ENCODE data around the gene MACROD2.

The MACROD2 gene

GRCh38 chr20:15674253-15675060, 1679.1 kb downstream of the MACROD2 start:
- DNase-seq: no peak

- DNase-seq: no peak
These were observed 1679.8 kb downstream of the MACROD2 start for GRCh38 chr20:15675061-15675514.

DNA sequence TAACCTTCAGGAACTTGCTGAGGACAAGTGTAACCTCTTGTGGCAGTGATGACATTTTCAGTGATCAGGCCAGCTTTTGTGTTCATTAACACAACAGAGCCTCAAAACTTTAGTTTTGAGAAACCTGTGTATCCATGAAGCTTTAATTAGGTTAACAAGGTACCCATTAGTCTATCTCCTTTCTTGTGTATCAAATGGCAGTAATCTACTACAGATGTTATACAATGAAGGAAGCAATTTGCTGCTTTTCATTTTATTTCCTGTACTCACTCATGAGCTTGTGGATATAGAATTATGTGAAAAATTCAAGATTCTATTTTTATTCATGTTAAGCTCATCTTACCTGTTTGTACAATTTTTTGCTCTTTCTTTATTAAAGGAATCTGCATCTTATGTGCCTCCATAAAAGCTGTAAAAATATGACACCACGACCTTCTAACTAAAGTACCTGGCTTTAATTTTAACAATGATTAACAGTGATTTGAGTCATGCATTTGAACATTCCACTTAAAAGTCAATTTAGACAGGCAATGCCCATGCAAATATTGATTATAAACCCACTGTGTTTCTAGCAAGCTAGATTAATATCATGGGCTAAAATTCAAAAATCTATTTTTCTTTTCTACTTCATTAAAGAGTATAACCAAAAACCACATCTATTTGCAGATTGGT, 1680.6 kb downstream of the MACROD2 start:
- no peak for DNase-seq

DNA sequence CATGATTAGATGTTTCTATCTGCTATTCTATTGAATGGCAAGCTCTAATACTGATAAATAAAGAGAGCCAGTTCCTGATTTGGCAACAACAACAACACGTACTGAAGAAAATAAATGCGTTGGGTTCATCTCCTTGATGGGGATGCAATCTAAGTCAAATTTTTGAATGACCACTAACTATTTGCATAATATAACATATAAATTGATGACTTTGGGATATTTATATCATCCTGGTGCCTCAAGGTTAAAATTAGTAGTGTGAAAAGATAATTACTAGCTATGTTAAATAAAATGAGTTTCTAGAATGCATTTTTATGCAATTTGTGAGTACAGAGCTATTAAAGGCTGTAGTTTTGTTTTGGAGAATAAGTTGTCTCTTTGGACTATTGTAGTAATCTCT, 1681.5 kb downstream of the MACROD2 start:
- no peak for DNase-seq

GRCh38 chr20:15682690-15683089, 1687.4 kb downstream of the MACROD2 start:
- no peak for DNase-seq

DNA sequence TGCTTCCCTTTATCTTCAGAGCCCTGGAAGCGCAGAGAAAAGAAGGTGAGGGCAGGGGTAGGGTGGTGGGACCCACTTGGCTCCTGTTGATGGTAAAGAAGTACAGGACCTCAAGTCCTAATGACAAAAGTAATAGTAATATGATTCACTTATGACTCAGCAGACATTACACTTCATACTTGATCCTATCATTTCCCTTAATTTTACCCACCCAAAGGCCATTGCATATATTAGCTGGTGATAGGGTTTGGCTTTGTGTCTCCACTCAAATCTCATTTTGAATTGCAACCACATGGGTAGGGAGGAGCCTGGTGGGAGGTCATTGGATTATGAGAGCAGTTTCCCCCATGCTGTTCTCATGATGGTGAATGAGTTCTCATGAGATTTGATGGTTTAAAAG, 1697.3 kb downstream of the MACROD2 start:
- no peak for DNase-seq

- DNase-seq: no peak
These were observed 1704.3 kb downstream of the MACROD2 start for GRCh38 chr20:15699431-15700146.

GRCh38 chr20:15700147-15700765, 1704.9 kb downstream of the MACROD2 start:
- DNase-seq: no peak

DNA sequence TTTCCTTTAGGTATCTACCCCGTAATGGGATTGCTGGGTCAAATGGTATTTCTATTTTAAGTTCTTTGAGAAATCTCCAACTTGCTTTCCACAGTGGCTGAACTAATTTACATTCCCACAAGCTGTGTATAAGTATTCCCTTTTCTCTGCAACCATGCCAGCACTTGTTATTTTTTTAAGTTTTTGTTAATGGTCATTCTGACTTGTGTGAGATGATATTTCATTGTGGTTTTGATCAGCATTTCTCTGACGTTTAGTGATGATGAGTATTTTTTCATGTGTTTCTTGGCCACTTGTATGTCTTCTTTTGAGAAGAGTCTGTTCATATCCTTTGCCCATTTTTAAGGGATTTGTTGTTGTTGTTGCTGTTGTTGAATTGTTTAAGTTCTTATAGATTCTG, 1706.8 kb downstream of the MACROD2 start:
- no peak for DNase-seq

DNA sequence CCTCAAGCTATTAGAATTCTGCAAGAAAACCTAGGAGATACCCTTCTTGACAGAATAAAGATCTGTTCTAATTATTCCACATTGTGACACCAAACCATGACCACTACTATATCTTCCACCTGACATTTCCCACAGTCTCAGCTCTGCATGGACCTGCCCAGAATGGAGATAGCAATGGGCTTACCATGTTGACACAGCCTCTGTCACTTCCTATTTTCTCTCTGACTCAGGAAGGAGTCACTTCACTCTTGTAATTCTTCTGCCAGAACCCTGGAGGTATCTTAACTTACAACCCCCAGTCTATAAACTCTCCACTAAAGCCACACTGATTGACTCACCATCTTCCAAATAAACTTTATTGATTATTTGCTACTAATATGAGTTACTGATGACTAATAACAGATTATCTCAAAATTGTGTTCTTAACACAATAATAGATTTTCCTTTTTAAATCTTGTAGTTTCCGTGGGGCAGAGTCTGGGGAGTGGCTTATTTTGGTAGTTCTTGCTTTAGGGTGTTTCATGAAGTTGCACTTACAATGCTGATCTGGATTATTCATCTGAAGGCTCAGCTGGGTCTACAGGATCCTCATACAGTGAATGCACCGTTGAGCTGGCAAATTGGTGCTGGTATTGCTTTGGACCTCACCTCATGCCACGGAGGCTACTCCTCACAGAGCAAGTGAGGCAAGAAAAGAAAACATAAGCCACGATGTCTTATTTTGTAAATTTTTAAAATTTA, 1708.0 kb downstream of the MACROD2 start:
- DNase-seq: no peak

DNA sequence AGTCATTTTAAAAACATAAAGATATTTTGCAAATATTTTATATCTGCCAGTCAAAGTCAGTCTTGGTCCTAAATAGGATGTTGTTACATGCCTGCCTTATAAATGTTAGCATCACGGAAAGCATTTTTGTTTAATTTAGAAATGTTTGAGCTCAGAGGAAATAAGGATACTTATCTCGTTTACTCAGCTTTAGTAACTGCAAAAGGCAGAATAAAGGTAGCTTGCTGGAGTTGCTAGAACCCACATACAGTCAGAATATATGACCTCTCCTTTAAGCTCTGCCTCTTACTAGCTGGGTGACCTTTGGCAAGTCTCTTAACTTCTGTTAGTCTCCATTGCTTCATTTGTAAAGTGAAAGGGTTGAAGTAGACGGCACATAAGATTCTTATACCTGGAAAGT, 1710.7 kb downstream of the MACROD2 start:
- no peak for DNase-seq

DNA sequence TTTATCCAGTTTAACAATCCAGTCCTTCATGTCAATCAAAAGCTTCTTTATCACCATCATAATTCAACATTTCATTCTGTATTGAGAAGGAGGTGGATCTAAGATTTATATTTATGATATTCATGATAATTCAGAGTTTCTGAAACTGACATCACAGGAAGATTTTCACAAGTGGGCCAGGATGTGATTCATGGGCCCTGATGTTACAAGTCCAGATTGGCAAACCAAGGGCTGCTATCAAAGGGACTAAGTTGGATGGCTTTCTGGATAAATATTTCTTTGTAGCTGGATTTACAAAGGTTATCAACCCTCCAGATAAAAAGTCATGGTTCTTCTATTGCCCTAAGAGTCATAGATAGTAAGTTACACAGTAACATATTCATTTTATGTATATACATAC, 1711.4 kb downstream of the MACROD2 start:
- DNase-seq: no peak

- no peak for DNase-seq
These were observed 1713.8 kb downstream of the MACROD2 start for GRCh38 chr20:15708984-15709598.

DNA sequence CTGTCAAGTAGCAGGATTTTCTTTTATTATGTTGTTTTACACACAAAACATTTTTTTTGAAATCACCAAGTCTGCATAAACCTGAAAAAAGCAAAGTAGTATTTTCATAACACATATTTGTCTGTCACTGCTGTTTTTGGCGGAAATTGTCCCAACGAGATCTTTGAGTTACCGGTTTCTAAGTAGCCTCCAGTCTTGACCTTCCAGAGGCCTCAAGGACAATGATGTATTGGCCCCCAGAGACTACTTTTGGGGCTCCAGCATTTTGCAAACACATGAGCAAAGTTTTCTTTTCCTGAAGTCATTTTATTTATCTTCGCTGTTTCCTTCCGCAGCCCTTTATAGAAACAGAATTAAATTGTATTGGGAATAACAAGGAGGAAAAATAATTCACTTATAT, 1715.3 kb downstream of the MACROD2 start:
- no peak for DNase-seq

DNA sequence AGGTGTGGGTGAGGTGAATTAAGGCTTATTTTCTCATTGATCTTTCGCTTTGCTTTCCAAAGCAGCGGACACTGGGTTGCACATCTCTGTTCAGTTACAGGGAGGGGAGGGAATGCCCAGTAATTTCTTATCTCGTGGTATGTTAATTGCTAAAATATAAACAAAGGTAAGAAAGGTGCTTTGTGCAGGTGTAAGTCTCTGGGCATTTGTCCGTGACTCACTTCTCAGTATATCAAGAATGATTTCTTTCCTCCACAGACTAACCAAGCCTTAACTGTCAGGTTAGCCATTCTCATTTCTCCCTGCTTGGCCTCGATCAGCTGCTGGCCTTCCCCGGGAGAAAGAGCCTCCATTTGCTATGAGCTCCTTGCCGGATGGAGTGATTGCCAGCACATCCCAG, 1715.9 kb downstream of the MACROD2 start:
- DNase-seq: no peak

GRCh38 chr20:15716256-15716655, 1720.9 kb downstream of the MACROD2 start:
- DNase-seq: no peak

DNA sequence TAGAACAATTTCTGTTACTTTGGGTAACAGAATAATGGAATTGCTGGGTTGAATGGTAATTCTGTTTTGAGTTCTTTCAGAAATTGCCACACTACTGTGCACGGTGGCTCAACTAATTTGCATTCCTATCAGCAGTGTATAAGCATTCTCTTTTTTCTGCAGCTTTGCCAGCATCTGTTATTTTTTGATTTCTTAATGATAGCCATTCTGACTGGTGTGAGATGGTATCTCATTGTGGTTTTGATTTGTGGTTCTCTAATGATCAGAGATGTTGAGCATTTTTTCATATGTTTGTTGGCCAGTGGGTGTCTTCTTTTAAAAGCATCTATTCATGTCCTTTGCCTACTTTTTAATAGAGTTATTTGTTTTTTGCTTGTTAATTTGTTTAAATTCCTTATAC, 1731.1 kb downstream of the MACROD2 start:
- DNase-seq: no peak

GRCh38 chr20:15734052-15734451, 1738.7 kb downstream of the MACROD2 start:
- DNase-seq: no peak

DNA sequence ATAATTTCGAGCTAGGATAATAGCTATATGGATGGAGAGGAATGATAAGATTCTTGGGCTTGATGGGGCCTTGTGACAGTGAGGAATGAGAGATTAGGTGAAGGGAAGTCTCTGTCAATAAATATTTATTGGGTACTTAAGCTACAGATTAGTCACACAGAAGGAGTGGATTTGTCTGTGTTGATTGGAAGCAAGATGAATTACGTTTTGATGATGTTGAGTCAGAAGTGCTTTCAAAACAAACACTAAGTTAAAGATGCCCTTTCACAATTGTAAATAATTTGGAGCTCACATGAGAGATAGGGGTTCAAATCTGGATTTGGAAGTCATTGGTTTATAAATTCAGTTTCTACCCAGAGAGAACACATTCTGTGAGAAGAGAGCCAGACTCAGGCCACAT, 1743.7 kb downstream of the MACROD2 start:
- DNase-seq: no peak

DNA sequence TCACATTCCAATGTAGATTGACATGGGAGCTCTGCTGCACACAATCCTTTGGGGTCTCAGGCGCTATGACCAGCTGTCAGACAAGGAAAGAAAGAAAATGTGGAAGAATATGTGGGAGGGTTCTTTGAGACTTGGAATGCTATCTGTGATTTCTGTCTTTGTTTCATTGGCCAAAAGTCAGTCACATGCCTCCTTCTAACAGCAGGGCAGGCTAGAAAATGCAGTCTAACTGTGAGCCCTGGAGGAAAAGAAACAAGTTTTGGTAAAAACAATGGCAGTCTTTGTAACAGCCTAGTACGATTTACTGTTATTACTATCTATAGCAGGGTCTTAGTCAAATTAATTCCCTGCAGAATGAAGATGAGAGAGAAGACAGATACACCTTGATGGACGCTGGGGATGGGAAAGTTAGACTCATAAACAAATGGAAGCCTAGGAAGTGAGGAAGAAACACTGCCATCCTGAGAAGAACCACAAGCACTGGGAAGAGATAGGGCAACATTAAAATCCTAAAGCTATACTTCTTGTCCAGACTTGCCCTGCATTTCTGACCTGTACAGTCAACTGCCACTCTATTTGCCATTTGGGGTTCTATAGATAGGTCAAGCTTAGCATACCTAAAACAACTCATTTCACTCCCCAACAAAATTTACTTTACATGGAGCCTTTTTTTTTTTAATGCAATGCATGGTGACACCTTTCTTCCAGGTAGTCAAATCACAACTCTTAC, 1744.9 kb downstream of the MACROD2 start:
- no peak for DNase-seq

DNA sequence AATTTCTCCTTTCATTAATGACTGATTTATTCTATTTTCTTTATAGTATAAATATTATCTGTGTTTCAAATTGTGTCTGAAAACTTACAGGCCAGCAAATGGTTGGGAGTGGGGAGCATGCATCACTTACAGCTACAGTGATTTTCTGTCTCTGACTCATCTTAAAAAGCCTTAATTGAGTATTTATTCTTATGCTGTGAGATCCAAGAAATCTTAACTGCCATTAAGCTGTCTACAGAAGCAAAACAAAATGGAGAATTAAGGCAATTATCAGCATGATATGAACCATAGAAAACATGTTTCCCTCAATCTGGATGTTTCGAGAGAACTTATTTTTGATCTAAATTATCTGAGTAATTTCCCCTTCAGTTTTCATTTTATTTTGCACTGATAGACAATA, 1746.8 kb downstream of the MACROD2 start:
- no peak for DNase-seq

All from central memory CD4-positive, alpha-beta T cell (primary cell).